ENCODE measurements around the gene MYO7A.

MYO7A gene

DNA sequence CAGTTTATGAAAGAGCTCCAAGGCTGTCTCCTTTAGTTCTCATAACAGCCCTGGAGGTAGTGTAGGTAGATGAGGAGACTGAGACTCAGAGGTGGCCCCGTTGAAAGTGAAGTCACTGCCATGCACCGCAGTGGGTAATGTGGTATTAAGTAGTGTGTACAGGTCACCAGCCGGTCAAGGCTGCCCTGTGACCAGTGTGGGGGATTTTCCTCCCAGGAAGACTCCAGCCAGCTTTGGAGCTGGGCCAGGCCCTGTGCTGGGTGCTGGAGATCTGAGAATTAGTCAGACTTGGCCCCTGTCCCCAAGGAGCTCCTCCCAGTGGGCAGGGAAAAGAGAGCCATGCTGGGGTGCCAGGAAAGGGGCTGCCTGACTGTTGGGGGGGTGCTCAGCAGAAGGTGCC lies 20.1 kb upstream of the MYO7A start:
- H3K9me3 ChIP-seq (ENCODE audit: insufficient read depth, low read depth, low read length): no peaks in the 10 kb centered on the region
- H3K9ac ChIP-seq (ENCODE audit: low read depth, low read length, poor library complexity, severe bottlenecking): no peak overlapping the region
- H3K36me3 ChIP-seq (ENCODE audit: insufficient read depth, low read length): no peaks in the 10 kb centered on the region
- H3K9me2 ChIP-seq (replicated peaks; ENCODE audit: low read depth, low read length): no peaks in the 10 kb centered on the region
- H3K4me1 ChIP-seq (ENCODE audit: insufficient read depth, low read length, poor library complexity, severe bottlenecking): peaks cover 9% of the 10 kb centered on the region
- no peaks in the 10 kb centered on the region for H4K20me1 ChIP-seq (ENCODE audit: insufficient read depth, low read length, poor library complexity, severe bottlenecking)
- no peak overlapping the region for H2AFZ ChIP-seq (ENCODE audit: low read length)
- no peaks in the 10 kb centered on the region for H3F3A ChIP-seq (ENCODE audit: low read depth)
- TF ChIP-seq, protein P1, sequence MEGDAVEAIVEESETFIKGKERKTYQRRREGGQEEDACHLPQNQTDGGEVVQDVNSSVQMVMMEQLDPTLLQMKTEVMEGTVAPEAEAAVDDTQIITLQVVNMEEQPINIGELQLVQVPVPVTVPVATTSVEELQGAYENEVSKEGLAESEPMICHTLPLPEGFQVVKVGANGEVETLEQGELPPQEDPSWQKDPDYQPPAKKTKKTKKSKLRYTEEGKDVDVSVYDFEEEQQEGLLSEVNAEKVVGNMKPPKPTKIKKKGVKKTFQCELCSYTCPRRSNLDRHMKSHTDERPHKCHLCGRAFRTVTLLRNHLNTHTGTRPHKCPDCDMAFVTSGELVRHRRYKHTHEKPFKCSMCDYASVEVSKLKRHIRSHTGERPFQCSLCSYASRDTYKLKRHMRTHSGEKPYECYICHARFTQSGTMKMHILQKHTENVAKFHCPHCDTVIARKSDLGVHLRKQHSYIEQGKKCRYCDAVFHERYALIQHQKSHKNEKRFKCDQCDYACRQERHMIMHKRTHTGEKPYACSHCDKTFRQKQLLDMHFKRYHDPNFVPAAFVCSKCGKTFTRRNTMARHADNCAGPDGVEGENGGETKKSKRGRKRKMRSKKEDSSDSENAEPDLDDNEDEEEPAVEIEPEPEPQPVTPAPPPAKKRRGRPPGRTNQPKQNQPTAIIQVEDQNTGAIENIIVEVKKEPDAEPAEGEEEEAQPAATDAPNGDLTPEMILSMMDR (conservative IDR thresholded peaks at IDR 0.05; ENCODE audit: low read length): no peak
- TF ChIP-seq EZH2phosphoT487 (IDR thresholded peaks at IDR 0.05; ENCODE audit: borderline replicate concordance): no peak
- no peak overlapping the region for H3K4me2 ChIP-seq (ENCODE audit: low read depth, low read length, poor library complexity, severe bottlenecking)
- no peaks in the 10 kb centered on the region for H3K79me2 ChIP-seq (ENCODE audit: insufficient read depth, low read length)
- H3K4me3 ChIP-seq (ENCODE audit: low read length, poor library complexity, severe bottlenecking): no peak overlapping the region
- H3K27me3 ChIP-seq (ENCODE audit: insufficient read depth, low read length, poor library complexity, severe bottlenecking): no peaks in the 10 kb centered on the region

DNA sequence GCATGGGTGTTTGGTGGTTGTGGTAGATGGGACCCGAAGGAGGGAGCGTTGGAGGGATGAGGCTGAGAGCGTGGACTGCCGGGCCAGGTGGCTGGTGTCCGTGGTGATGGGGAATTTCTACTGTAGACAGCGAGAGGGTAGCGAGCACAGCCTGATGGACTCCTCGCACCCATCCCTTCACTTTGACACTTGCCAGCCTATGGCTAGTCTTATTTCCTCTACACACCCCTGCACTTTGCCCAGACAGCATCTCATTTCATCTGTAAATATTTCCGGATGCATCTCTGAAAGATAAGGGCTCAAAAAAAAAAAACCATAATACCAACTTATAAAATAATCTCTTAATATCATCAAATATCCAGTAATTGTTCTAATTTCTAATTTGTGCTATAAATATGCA lies 19.6 kb upstream of the MYO7A start:
- Histone ChIP-seq H3K9ac (ENCODE audit: low read depth, low read length, poor library complexity, severe bottlenecking) (no peak overlapping the region), H3K4me3 (ENCODE audit: low read length, poor library complexity, severe bottlenecking) (no peak overlapping the region), H3K27me3 (ENCODE audit: insufficient read depth, low read length, poor library complexity, severe bottlenecking) (no peaks in the 10 kb centered on the region), H3K9me2 (replicated peaks; ENCODE audit: low read depth, low read length) (no peaks in the 10 kb centered on the region), H3K4me1 (ENCODE audit: insufficient read depth, low read length, poor library complexity, severe bottlenecking) (peaks cover 9% of the 10 kb centered on the region), H3K4me2 (ENCODE audit: low read depth, low read length, poor library complexity, severe bottlenecking) (no peak overlapping the region), H3F3A (ENCODE audit: low read depth) (no peaks in the 10 kb centered on the region), H4K20me1 (ENCODE audit: insufficient read depth, low read length, poor library complexity, severe bottlenecking) (no peaks in the 10 kb centered on the region), H3K79me2 (ENCODE audit: insufficient read depth, low read length) (no peaks in the 10 kb centered on the region), H2AFZ (ENCODE audit: low read length) (no peak overlapping the region), H3K9me3 (ENCODE audit: insufficient read depth, low read depth, low read length) (no peaks in the 10 kb centered on the region), H3K36me3 (ENCODE audit: insufficient read depth, low read length) (no peaks in the 10 kb centered on the region)
- TF ChIP-seq, protein P1 (conservative IDR thresholded peaks at IDR 0.05; ENCODE audit: low read length): no peak
- TF ChIP-seq EZH2phosphoT487 (IDR thresholded peaks at IDR 0.05; ENCODE audit: borderline replicate concordance): no peak

DNA sequence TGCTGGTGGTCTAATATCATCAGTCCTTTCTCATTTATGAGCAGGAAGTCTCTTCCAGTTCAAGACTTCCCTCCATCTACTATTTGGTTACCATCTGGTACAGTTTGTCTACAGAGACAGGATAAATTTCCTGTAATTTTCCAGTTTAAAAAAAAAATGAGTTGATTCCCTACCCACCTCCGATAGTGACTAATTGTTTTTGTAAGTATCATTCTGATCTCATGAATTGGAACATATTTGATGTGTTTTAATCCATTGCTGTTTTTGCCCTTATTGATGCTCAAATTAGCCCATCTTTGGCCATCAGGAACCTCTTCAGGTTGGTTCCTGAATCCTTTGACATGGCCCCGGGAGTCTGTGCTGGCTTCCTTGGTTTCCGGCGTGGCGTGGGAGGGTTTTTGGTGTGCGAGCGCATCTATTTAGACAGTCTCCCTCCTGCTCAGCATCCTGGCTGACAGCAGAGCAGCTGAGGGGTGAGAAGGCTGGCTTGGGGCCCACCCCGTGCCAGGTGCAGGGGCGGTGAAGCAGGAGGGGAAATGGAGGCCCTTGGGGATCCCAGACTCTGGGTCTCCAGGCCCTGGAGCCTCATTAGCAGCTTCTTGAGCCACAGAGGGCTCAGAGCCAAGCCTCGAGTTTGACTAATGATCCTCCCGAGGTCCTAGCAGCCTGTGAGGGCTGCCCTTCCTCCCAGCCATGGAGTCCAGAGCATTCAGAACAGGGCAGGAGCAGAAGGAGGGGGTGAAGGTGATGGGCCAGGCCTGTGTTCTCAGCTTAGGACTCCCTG lies 18.6 kb upstream of the MYO7A start:
- H3F3A ChIP-seq (ENCODE audit: low read depth): no peaks in the 10 kb centered on the region
- H3K9me3 ChIP-seq (ENCODE audit: insufficient read depth, low read depth, low read length): no peaks in the 10 kb centered on the region
- no peaks in the 10 kb centered on the region for H3K79me2 ChIP-seq (ENCODE audit: insufficient read depth, low read length)
- no peaks in the 10 kb centered on the region for H3K9me2 ChIP-seq (replicated peaks; ENCODE audit: low read depth, low read length)
- TF ChIP-seq, protein P1 (conservative IDR thresholded peaks at IDR 0.05; ENCODE audit: low read length): no peak
- no peak for TF ChIP-seq EZH2phosphoT487 (IDR thresholded peaks at IDR 0.05; ENCODE audit: borderline replicate concordance)
- H2AFZ ChIP-seq (ENCODE audit: low read length): no peak overlapping the region
- no peaks in the 10 kb centered on the region for H4K20me1 ChIP-seq (ENCODE audit: insufficient read depth, low read length, poor library complexity, severe bottlenecking)
- H3K4me3 ChIP-seq (ENCODE audit: low read length, poor library complexity, severe bottlenecking): no peak overlapping the region
- no peak overlapping the region for H3K9ac ChIP-seq (ENCODE audit: low read depth, low read length, poor library complexity, severe bottlenecking)
- H3K27me3 ChIP-seq (ENCODE audit: insufficient read depth, low read length, poor library complexity, severe bottlenecking): no peaks in the 10 kb centered on the region
- H3K4me2 ChIP-seq (ENCODE audit: low read depth, low read length, poor library complexity, severe bottlenecking): no peak overlapping the region
- H3K36me3 ChIP-seq (ENCODE audit: insufficient read depth, low read length): no peaks in the 10 kb centered on the region
- H3K4me1 ChIP-seq (ENCODE audit: insufficient read depth, low read length, poor library complexity, severe bottlenecking): peaks cover 9% of the 10 kb centered on the region

All from Loucy (cell line).